KMS-11 (cell line): ENCODE results near the gene DEFB113.

Source experiments
- H2AFZ ChIP-seq: fragments of 200-600 bp; sonication (generic); 2 replicates; pipeline ENCODE4 v1.6.1; 2016; ENCODE audit warnings: antibody characterized with exemption, mixed run types, low read depth
- H3K27ac ChIP-seq: fragments of 200-600 bp; sonication (generic); 2 replicates; pipeline ENCODE4 v1.6.1; 2016; ENCODE audit warnings: mild to moderate bottlenecking, mixed run types
- H3K27me3 ChIP-seq: fragments of 200-600 bp; sonication (generic); 2 replicates; pipeline ENCODE4 v1.6.1; 2017; ENCODE audit warnings: mild to moderate bottlenecking, low read depth, mixed run types, moderate library complexity; ENCODE audit not compliant: insufficient read depth
- H3K36me3 ChIP-seq: fragments of 200-600 bp; sonication (generic); 2 replicates; pipeline ENCODE4 v1.6.1; 2017; ENCODE audit warnings: mild to moderate bottlenecking, mixed run types; ENCODE audit not compliant: insufficient read depth
- H3K4me1 ChIP-seq: fragments of 200-600 bp; sonication (generic); 2 replicates; pipeline ENCODE4 v1.6.1; 2016; ENCODE audit warnings: mild to moderate bottlenecking, low read depth, mixed run types; ENCODE audit not compliant: poor library complexity, severe bottlenecking
- H3K4me2 ChIP-seq: fragments of 200-600 bp; sonication (generic); 2 replicates; pipeline ENCODE4 v1.7.0; 2016; ENCODE audit warnings: mild to moderate bottlenecking, mixed run types
- H3K4me3 ChIP-seq: fragments of 200-600 bp; sonication (generic); IDR thresholded peaks from 2 replicates; pipeline ENCODE4 v1.6.1; 2017; ENCODE audit warnings: low read depth, low read length, mixed read lengths; ENCODE audit not compliant: insufficient read depth
- H3K79me2 ChIP-seq: fragments of 200-600 bp; sonication (generic); 2 replicates; pipeline ENCODE4 v1.6.1; 2016; ENCODE audit warnings: low read depth, mixed run types; ENCODE audit not compliant: insufficient read depth
- H3K9ac ChIP-seq: fragments of 200-600 bp; sonication (generic); 2 replicates; pipeline ENCODE4 v1.6.1; 2016; ENCODE audit warnings: mild to moderate bottlenecking, mixed run types
- H4K20me1 ChIP-seq: fragments of 200-600 bp; sonication (generic); 2 replicates; pipeline ENCODE4 v1.6.1; 2016; ENCODE audit warnings: mild to moderate bottlenecking, mixed run types; ENCODE audit not compliant: insufficient read depth
- TF ChIP-seq, protein P1 (sequence below): fragments of 200-600 bp; sonication (generic); conservative IDR thresholded peaks from 2 replicates; pipeline ENCODE4 v1.6.1; 2017; ENCODE audit warnings: low read depth, mild to moderate bottlenecking, antibody characterized with exemption, low read length, moderate library complexity, mixed read lengths

The DEFB113 gene

DNA sequence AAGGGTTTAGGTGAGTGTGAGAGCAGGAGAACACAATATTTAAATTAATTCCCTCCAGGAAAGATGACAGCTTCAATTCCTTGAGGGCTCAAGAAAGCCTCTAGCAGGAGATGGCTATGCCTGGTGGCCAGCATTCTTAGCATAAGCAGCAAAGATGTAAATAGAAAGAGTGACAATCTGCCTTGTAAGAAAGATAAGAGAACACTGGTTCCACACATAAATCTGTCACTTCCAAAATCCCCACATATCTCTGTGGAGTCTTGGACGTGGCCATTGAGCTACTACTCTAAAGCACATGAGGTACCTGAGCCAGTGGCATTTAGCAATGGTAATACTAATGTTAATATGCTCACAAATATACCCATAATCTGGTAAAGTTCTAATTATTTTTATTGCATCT is 34.7 kb downstream of the DEFB113 start:
- H3K4me3 ChIP-seq, result no peak overlapping the region
- no peak overlapping the region for H3K27ac ChIP-seq
- no peak overlapping the region for H3K9ac ChIP-seq
- no peaks in the 10 kb centered on the region for H3K4me1 ChIP-seq
- TF ChIP-seq, protein P1, sequence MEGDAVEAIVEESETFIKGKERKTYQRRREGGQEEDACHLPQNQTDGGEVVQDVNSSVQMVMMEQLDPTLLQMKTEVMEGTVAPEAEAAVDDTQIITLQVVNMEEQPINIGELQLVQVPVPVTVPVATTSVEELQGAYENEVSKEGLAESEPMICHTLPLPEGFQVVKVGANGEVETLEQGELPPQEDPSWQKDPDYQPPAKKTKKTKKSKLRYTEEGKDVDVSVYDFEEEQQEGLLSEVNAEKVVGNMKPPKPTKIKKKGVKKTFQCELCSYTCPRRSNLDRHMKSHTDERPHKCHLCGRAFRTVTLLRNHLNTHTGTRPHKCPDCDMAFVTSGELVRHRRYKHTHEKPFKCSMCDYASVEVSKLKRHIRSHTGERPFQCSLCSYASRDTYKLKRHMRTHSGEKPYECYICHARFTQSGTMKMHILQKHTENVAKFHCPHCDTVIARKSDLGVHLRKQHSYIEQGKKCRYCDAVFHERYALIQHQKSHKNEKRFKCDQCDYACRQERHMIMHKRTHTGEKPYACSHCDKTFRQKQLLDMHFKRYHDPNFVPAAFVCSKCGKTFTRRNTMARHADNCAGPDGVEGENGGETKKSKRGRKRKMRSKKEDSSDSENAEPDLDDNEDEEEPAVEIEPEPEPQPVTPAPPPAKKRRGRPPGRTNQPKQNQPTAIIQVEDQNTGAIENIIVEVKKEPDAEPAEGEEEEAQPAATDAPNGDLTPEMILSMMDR, result no peak
- H3K79me2 ChIP-seq, result no peaks in the 10 kb centered on the region
- H3K27me3 ChIP-seq, result no peaks in the 10 kb centered on the region
- H3K4me2 ChIP-seq, result no peak overlapping the region
- no peaks in the 10 kb centered on the region for H3K36me3 ChIP-seq
- no peak overlapping the region for H2AFZ ChIP-seq
- H4K20me1 ChIP-seq, result no peaks in the 10 kb centered on the region

DNA sequence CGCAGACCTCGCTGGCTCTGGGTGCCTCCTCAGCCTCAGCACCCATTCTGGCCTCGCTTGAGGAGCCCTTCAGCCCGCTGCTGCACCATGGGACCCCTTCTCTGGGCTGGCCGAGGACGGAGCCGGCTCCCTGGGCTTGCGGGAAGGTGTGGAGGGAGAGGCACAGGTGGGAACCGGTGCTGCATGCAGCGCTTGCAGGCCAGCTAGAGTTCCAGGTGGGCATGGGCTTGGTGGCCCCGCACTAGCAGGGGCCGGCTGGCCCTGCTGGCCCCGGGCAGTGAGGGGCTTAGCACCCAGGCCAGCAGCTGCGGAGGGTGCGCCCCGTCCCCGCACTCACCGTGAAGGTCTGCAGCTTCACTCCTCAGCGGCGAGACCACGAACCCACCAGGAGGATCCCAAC is 35.9 kb downstream of the DEFB113 start:
- Histone ChIP-seq H3K27ac (no peak overlapping the region), H3K36me3 (no peaks in the 10 kb centered on the region), H3K27me3 (no peaks in the 10 kb centered on the region), H3K79me2 (no peaks in the 10 kb centered on the region), H4K20me1 (no peaks in the 10 kb centered on the region), H3K9ac (no peak overlapping the region), H3K4me2 (no peak overlapping the region), H2AFZ (no peak overlapping the region), H3K4me1 (no peaks in the 10 kb centered on the region), H3K4me3 (no peak overlapping the region)
- TF ChIP-seq, protein P1, result no peak

DNA sequence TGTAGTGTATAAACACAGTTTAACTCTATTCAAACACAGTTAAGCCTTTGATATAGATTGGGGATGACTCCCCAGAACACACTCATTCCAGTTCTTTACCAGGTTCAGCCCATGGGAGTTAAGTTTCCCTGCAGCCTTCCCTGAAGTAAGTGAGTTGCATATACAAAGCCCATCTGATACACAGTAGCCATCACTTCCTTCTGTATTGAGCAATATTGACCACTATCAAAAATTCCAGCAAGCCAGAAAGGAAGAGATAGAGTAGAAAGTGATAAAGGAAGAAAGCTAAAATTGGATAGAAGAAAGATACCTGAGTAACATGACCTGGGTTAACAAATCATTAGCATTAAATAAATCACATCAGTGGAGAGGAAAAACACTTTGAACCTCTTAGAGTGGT is 40.1 kb downstream of the DEFB113 start:
- Histone ChIP-seq H3K36me3 (no peaks in the 10 kb centered on the region), H3K79me2 (no peaks in the 10 kb centered on the region), H3K27me3 (no peaks in the 10 kb centered on the region), H2AFZ (no peak overlapping the region), H3K4me3 (no peak overlapping the region), H3K9ac (no peak overlapping the region), H4K20me1 (no peaks in the 10 kb centered on the region), H3K27ac (no peak overlapping the region), H3K4me1 (no peaks in the 10 kb centered on the region), H3K4me2 (no peak overlapping the region)
- TF ChIP-seq, protein P1, result no peak

DNA sequence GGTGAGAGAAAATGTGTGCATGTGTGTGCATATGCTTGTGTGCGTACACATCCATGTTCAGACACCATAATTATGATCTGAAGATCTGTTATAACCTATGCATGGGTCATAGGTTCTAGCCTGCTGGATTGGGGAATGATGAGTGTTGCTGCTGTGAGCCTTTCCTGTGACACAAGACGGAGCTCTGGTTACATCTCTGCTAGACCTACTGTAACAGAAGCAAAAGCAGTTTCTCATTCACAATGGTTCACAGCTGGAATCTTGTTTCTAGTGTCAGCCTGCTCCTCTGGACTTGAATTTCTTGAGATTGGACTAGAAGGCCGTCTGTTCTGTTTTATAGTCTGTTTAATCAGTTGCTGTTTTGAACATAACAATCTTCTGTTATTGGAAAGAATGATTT is 45.6 kb downstream of the DEFB113 start:
- no peak overlapping the region for H3K4me2 ChIP-seq
- TF ChIP-seq, protein P1, result no peak
- H3K9ac ChIP-seq, result no peak overlapping the region
- H3K4me3 ChIP-seq, result no peak overlapping the region
- no peak overlapping the region for H2AFZ ChIP-seq
- no peaks in the 10 kb centered on the region for H3K4me1 ChIP-seq
- no peaks in the 10 kb centered on the region for H4K20me1 ChIP-seq
- no peaks in the 10 kb centered on the region for H3K27me3 ChIP-seq
- no peaks in the 10 kb centered on the region for H3K79me2 ChIP-seq
- no peak overlapping the region for H3K27ac ChIP-seq
- H3K36me3 ChIP-seq, result no peaks in the 10 kb centered on the region
